NT2/D1 (cell line): ENCODE measurements around the gene EVI2B.

Experiments used
- SUZ12 ChIP-seq: IDR thresholded peaks from 2 replicates; pipeline ENCODE4 v1.6.1; 2011; ENCODE audit not compliant: insufficient read length, insufficient read depth; ENCODE audit errors: extremely low read depth
- YY1 ChIP-seq: IDR thresholded peaks from 2 replicates; pipeline ENCODE4 v1.6.1; 2011; ENCODE audit not compliant: insufficient read length, insufficient read depth

DNA sequence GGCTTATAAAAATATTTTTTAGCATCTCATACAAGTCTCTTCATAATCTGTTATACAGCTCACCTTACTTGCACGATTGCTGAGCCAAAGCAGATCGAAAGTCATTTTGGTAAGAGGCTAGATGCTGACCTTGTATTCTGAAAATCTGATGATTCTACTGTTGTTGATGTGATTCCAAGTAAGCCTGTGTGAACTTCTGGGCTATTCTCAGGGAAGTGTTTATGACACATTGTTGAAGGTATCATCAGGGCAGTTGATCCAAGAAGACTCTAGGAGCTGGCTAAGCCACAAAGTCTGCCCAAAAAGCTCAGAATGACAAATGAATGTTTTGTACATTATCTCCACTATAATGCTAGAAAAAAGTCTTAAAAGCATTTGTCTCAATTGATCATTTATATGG lies 32.8 kb downstream of the EVI2B start:
- no peak for TF ChIP-seq SUZ12
- no peak for TF ChIP-seq YY1
